GM21717 (cell line): ENCODE measurements around the gene PARD6B.
"Not testable (repeated sequence)": the region's sequence is repeated elsewhere in the genome, so short reads cannot be mapped to it uniquely, and the experiment has no call there.

Experiments
- ATAC-seq: cut with Tn5 transposase; IDR thresholded peaks from one replicate; pipeline ENCODE4 v1.9.1; 2021; ENCODE audit warnings: mild to moderate bottlenecking, moderate library complexity; ENCODE audit not compliant: unreplicated experiment

PARD6B gene

GRCh38 chr20:50703651-50704438 is 27.5 kb upstream of the PARD6B start:
- not testable (repeated sequence) for ATAC-seq

GRCh38 chr20:50704514-50704913 is 26.9 kb upstream of the PARD6B start:
- ATAC-seq, result no peak

- ATAC-seq, result no peak
Measured at GRCh38 chr20:50704971-50705370, 26.4 kb upstream of the PARD6B start.

GRCh38 chr20:50708845-50709635 is 22.3 kb upstream of the PARD6B start:
- no peak for ATAC-seq

GRCh38 chr20:50709636-50709973 is 21.8 kb upstream of the PARD6B start:
- ATAC-seq, result no peak

GRCh38 chr20:50710492-50711063 is 20.8 kb upstream of the PARD6B start:
- no peak for ATAC-seq

- no peak for ATAC-seq
Measured at GRCh38 chr20:50711113-50711825, 20.1 kb upstream of the PARD6B start.

- no peak for ATAC-seq
Measured at GRCh38 chr20:50712771-50713656, 18.4 kb upstream of the PARD6B start.

GRCh38 chr20:50713657-50714101 is 17.7 kb upstream of the PARD6B start:
- no peak for ATAC-seq

GRCh38 chr20:50714426-50714825 is 17.0 kb upstream of the PARD6B start:
- not testable (repeated sequence) for ATAC-seq

GRCh38 chr20:50715694-50716093 is 15.7 kb upstream of the PARD6B start:
- no peak for ATAC-seq

- ATAC-seq, result no peak
Measured at GRCh38 chr20:50716518-50716917, 14.9 kb upstream of the PARD6B start.

GRCh38 chr20:50717312-50717711 is 14.1 kb upstream of the PARD6B start:
- no peak for ATAC-seq

- no peak for ATAC-seq
Measured at GRCh38 chr20:50717974-50718761, 13.2 kb upstream of the PARD6B start.

GRCh38 chr20:50719328-50719727 is 12.1 kb upstream of the PARD6B start:
- no peak for ATAC-seq

GRCh38 chr20:50720026-50720425 is 11.4 kb upstream of the PARD6B start:
- no peak for ATAC-seq

GRCh38 chr20:50720582-50720981 is 10.8 kb upstream of the PARD6B start:
- no peak for ATAC-seq

- no peak for ATAC-seq
Measured at GRCh38 chr20:50721881-50722281, 9.5 kb upstream of the PARD6B start.

- no peak for ATAC-seq
Measured at GRCh38 chr20:50722424-50723155, 8.8 kb upstream of the PARD6B start.
